ENCODE measurements around the gene SLC19A2.
"Not testable (repeated sequence)": the region's sequence is repeated elsewhere in the genome, so short reads cannot be mapped to it uniquely, and the experiment has no call there.

The SLC19A2 gene

DNA sequence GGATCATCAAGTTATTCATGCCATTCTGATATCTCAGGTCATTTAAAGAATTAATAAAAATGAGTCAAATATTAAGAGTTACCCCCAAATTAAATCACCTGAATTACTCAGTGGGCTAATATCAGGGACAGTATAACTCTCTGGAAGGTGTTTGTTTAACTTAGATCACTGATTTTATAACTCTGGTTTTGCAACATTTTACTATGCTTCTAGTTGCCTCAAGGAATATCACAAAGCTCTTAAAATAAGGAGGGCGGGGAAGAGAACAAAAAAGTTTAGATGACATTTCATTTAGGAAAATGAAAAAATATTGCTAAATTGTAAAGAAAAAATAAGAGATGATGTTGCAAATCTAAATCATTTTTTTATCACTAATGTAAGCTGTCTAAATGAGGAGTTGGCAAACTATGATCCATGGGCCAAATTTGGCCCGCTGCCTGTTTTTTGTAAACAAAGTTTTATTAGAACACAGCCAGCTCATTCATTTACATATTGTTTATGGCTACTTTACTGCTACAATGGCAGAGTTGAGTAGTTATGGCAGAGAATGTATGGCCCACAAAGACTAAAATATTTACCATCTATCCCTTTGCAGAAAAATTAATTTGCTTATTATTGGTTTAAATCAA is 31.9 kb upstream of the SLC19A2 start:
- no peak overlapping the region for H3K4me3 ChIP-seq
- no peaks in the 10 kb centered on the region for H3K27me3 ChIP-seq (ENCODE audit: low read depth)
- DNase-seq (ENCODE audit: low spot score in 2 of 2), result no peak
- H3K9me3 ChIP-seq, result no peaks in the 10 kb centered on the region
- no peaks in the 10 kb centered on the region for H3K36me3 ChIP-seq (replicated peaks)
- in situ Hi-C loops (cut with MboI; ENCODE audit: low sequenced_read_pairs), result no loop called here
- no peaks in the 10 kb centered on the region for H3K4me1 ChIP-seq

DNA sequence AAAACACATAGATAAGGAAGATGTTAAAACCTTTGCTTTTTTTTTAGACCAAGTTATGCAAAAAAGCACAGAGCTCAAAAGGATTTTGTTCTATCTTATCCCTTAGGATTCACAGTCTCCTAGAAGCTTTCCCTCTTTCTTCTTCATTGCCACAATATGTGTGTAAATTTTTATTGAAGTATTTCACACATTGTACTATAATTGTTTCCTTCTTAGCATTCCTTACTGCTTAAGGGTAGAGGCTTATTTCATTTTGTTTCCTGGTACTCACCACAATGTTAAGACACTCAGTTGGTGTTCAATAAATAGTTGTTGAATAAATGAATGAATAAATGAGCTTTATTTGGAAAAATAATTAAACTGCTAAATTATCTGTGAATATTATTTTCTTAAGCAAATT is 29.9 kb upstream of the SLC19A2 start:
- peaks cover 5% of the 10 kb centered on the region; the same call in 1 of the 2 replicates for H3K27me3 ChIP-seq (ENCODE audit: low read depth)
- H3K4me1 ChIP-seq, result no peaks in the 10 kb centered on the region
- no peaks in the 10 kb centered on the region for H3K36me3 ChIP-seq (replicated peaks)
- DNase-seq (ENCODE audit: low spot score in 2 of 2), result no peak
- in situ Hi-C loops (cut with MboI; ENCODE audit: low sequenced_read_pairs), result no loop called here
- no peaks in the 10 kb centered on the region for H3K9me3 ChIP-seq
- H3K4me3 ChIP-seq, result no peak overlapping the region

DNA sequence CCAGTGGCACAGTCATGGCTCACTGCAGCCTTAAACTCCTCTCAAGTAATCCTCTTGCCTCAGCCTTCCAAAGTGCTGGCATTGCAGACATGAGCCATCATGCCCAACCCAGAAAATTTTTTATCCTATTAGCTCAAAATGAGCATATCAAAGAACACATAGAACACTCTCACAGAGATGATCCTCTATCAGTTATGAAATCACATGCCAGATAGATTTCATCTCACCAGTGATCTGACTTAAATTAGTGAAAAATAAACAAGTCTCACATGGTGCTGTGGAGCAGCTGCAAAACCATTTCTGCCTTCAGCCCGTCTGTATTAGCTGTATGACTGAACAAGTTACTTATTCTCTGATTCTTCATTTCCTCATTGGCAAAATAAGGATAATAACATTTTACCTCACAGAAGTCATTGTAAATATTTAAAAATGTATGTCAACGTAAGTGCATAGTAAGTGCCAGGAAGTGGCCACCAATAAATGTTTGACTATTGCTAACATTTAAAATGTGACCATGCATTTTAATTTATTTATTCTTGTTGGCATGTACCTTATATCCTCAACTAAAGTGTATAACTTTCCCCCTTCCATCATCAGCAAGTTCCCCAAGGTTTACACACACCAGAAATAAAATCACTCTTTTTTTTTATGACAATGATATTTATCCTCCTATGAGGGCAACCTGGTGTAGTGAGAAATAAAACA is 29.0 kb upstream of the SLC19A2 start:
- H3K4me3 ChIP-seq, result no peak overlapping the region
- in situ Hi-C loops (cut with MboI; ENCODE audit: low sequenced_read_pairs), result no loop called here
- H3K27me3 ChIP-seq (ENCODE audit: low read depth), result peaks cover 5% of the 10 kb centered on the region; the same call in 1 of the 2 replicates
- H3K9me3 ChIP-seq, result no peaks in the 10 kb centered on the region
- H3K4me1 ChIP-seq, result no peaks in the 10 kb centered on the region
- DNase-seq (ENCODE audit: low spot score in 2 of 2), result no peak
- H3K36me3 ChIP-seq (replicated peaks), result no peaks in the 10 kb centered on the region

DNA sequence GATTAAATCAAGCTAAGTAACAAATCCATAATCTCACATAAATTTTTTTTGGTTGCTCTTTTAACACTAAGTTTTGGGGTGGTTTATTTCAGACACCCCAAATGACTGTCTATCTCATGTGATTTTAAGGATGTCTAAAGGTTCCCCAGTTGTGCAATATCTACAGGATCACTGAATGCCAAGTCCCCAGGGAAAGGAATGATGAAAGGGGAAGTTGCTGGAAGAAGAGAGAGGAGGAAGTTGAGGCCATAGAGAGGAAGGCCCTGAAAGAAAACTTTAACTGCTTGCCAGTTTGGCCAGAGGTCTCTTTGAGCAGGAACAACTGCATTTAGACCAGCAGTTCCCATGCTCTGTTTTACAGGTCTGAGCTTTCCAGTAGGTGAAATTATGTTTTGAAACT is 27.5 kb upstream of the SLC19A2 start:
- no peaks in the 10 kb centered on the region for H3K4me1 ChIP-seq
- in situ Hi-C loops (cut with MboI; ENCODE audit: low sequenced_read_pairs), result no loop called here
- H3K4me3 ChIP-seq, result no peak overlapping the region
- DNase-seq (ENCODE audit: low spot score in 2 of 2), result no peak
- H3K27me3 ChIP-seq (ENCODE audit: low read depth), result peaks cover 5% of the 10 kb centered on the region; the same call in 1 of the 2 replicates
- H3K9me3 ChIP-seq, result no peaks in the 10 kb centered on the region
- H3K36me3 ChIP-seq (replicated peaks), result no peaks in the 10 kb centered on the region

DNA sequence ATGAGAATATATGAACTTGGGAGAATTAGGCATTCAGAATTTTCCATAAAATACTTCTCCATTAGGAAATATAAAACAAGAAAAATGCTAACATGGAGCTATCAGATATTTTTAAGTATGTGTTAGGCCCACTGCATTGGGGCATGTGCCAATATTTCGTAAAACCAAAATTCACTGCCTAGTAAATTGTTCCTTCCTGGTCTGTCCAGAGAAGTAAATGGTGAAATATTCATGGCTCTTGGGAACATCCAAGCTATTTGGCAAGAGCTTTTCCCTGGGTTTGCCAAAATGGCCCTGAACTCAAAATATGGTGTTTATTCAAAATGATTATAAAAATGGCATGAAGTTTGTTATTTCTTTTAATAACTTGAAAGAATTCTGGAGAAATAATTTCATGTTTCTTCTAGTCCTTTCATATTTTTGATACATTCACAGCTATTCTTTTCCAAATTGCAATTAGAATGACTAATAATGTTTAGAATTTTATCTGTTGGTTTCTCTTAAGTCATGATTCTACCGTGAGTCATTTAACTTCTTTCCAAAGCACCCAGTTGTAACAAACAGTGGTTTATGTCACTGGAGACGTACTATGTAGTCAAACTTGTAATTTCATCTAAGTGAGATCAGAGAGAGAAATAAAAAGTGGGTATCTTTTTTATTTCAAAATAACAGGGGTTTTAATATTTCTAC is 25.7 kb upstream of the SLC19A2 start:
- no peak overlapping the region for H3K4me3 ChIP-seq

DNA sequence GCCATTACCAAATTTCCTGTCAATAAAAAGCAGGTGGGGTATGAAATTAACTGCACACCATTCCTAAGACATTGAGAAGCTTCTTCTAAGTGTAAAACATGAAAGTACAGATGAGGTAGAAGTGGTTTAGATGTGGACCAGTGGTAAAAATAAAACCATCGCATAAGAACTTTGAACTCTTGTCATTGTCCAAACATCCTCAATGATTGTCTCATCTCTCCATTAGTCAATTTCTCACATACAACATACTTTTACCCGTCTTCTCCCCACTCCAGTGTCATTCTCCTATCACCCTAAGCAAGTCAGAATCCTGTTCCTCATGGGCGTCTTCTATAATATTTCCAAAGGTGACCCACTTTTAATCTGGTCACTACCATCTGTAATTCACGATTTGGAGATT is 24.3 kb upstream of the SLC19A2 start:
- in situ Hi-C loops (cut with MboI; ENCODE audit: low sequenced_read_pairs), result no loop called here
- peaks cover 5% of the 10 kb centered on the region; the same call in 1 of the 2 replicates for H3K27me3 ChIP-seq (ENCODE audit: low read depth)
- DNase-seq (ENCODE audit: low spot score in 2 of 2), result no peak
- no peaks in the 10 kb centered on the region for H3K4me1 ChIP-seq
- no peak overlapping the region for H3K4me3 ChIP-seq
- H3K9me3 ChIP-seq, result no peaks in the 10 kb centered on the region
- H3K36me3 ChIP-seq (replicated peaks), result no peaks in the 10 kb centered on the region

More for the DNA sequence above, 25.7 kb upstream of the SLC19A2 start:
- no peaks in the 10 kb centered on the region for H3K4me1 ChIP-seq
- peaks cover 5% of the 10 kb centered on the region; the same call in 1 of the 2 replicates for H3K27me3 ChIP-seq (ENCODE audit: low read depth)
- no peaks in the 10 kb centered on the region for H3K9me3 ChIP-seq
- no peak for DNase-seq (ENCODE audit: low spot score in 2 of 2)
- no peaks in the 10 kb centered on the region for H3K36me3 ChIP-seq (replicated peaks)
- in situ Hi-C loops (cut with MboI; ENCODE audit: low sequenced_read_pairs), result no loop called here

DNA sequence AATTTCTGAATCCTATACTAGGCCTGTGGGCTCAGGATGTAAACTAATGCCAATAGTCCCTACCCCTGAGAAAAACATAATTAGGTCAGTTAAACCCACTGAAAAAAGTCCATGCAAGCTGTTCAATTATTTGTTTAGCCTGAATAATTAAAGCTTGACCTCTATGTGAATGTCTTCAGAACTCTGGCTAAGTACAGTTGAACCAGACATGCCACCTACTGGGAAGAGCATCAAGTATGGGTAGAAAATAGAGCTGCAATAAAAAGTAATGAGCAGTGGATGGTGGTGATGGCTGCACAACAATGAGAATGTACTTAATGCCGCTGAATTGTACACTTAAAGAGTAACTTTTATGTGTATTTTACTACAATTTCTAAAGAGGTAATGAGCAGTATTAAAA is 23.6 kb upstream of the SLC19A2 start:
- H3K4me3 ChIP-seq, result no peak overlapping the region
- no peaks in the 10 kb centered on the region for H3K9me3 ChIP-seq
- no peak for DNase-seq (ENCODE audit: low spot score in 2 of 2)
- H3K4me1 ChIP-seq, result no peaks in the 10 kb centered on the region
- H3K36me3 ChIP-seq (replicated peaks), result no peaks in the 10 kb centered on the region
- peaks cover 5% of the 10 kb centered on the region; the same call in 1 of the 2 replicates for H3K27me3 ChIP-seq (ENCODE audit: low read depth)
- in situ Hi-C loops (cut with MboI; ENCODE audit: low sequenced_read_pairs), result no loop called here

DNA sequence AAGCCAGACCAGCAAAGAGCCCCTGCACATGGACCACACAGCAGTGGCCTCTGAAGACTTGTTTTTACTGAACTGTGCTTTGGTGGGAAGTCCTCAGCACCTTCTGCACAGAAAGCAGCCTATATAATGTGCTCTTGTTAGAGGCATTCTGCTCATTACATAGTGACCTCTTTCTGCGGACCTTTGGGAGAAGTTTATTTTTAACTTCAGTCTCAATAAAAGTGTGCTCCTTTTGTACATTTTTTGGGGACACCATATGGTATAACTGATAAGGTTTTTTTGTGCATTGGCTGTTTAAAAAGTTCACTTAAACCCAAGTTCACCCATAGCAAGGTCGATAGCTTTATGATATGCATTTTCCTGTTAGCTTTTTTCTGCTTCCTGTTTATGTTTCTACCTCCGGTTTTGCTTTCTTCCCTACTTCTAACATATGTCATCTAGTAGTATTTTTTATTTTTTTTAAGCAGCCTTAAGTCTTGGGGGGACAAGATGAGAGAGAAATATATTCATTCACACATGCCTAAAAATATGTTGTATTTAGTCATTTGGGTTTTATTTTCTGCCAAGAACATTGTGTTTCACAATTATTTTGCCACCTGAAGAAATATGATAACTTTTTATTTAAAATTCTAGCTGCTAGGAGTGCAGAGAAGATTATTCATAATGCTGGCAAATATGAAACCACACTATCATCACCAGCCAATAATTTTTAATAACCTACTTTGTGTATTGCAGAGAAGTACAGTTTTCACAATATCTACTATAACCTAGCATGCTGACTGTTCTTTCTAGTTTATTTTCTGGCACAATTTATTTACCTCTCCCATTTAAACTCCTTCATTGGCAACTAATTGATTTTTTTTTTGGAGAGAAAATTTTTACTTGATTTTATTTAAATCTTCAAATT is 22.9 kb upstream of the SLC19A2 start:
- DNase-seq (ENCODE audit: low spot score in 2 of 2), result no peak
- in situ Hi-C loops (cut with MboI; ENCODE audit: low sequenced_read_pairs), result no loop called here

DNA sequence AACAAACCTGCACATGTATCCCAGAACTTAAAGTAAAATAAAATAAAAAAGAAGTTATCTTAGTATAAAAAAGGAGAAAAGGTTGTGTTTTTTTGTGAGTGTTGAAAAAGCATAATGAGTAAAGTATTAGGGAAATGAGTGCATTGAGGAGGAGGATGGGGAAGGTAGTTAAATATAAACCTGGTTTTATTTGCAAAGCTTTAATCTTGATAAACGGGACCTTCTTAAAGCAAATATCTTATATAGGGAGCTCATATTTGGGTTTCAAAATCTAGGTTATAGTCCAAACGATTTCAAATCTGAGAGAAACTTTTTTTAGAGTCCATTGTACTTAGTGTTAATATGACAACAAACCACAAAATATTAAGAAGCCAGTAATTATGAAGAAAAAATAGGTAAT is 21.7 kb upstream of the SLC19A2 start:
- peaks cover 5% of the 10 kb centered on the region; the same call in 1 of the 2 replicates for H3K27me3 ChIP-seq (ENCODE audit: low read depth)

More for the DNA sequence above, 22.9 kb upstream of the SLC19A2 start:
- Histone ChIP-seq H3K4me1 (no peaks in the 10 kb centered on the region), H3K27me3 (ENCODE audit: low read depth) (peaks cover 5% of the 10 kb centered on the region; the same call in 1 of the 2 replicates), H3K4me3 (no peak overlapping the region), H3K9me3 (no peaks in the 10 kb centered on the region), H3K36me3 (replicated peaks) (no peaks in the 10 kb centered on the region)

DNA sequence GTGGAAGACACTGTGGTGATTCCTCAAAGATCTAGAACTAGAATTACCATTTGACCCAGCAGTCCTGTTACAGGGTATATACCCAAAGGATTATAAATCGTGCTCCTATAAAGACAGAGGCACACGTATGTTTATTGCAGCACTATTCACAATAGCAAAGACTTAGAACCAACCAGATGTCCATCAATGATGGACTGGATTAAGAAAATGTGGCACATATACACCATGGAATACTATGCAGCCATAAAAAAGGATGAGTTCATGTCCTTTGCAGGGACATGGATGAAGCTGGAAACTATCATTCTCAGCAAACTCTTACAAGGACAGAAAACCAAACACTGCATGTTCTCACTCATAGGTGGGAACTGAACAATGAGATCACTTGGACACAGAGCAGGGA is 17.9 kb upstream of the SLC19A2 start:
- H3K9me3 ChIP-seq; H3K27me3 ChIP-seq (ENCODE audit: low read depth); H3K4me1 ChIP-seq; in situ Hi-C loops (cut with MboI; ENCODE audit: low sequenced_read_pairs); DNase-seq (ENCODE audit: low spot score in 2 of 2); H3K4me3 ChIP-seq; H3K36me3 ChIP-seq (replicated peaks): not testable (repeated sequence)

More for the DNA sequence above, 21.7 kb upstream of the SLC19A2 start:
- in situ Hi-C loops (cut with MboI; ENCODE audit: low sequenced_read_pairs), result no loop called here
- H3K4me3 ChIP-seq, result no peak overlapping the region
- no peaks in the 10 kb centered on the region for H3K4me1 ChIP-seq
- no peak for DNase-seq (ENCODE audit: low spot score in 2 of 2)
- H3K9me3 ChIP-seq, result no peaks in the 10 kb centered on the region
- H3K36me3 ChIP-seq (replicated peaks), result no peaks in the 10 kb centered on the region

DNA sequence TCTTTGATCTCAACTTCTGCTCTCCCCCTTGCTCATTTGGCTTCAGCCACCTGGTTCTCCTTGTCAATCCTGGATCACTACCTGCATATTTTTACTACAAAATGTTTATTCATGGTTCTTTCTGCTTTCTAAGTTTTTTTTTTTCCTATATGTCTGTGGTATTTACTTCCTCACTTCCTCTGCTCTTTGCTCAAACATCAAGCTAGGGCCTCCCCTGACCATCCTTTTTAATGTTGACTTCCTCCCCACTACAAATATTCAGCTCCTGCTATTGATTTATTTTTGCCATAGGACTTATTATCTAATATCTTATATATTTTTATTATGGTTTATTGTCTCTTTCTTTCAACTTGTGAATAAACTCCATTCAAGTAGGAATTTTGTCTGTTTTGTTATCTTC is 14.1 kb upstream of the SLC19A2 start:
- H3K9me3 ChIP-seq, result no peaks in the 10 kb centered on the region
- no peaks in the 10 kb centered on the region for H3K36me3 ChIP-seq (replicated peaks)
- DNase-seq (ENCODE audit: low spot score in 2 of 2), result no peak
- H3K4me1 ChIP-seq, result no peaks in the 10 kb centered on the region
- H3K4me3 ChIP-seq, result no peak overlapping the region
- in situ Hi-C loops (cut with MboI; ENCODE audit: low sequenced_read_pairs), result no loop called here
- 0 out of 2 replicates have a peak, but pooled peaks cover 4% of the 10 kb centered on the region for H3K27me3 ChIP-seq (ENCODE audit: low read depth)

DNA sequence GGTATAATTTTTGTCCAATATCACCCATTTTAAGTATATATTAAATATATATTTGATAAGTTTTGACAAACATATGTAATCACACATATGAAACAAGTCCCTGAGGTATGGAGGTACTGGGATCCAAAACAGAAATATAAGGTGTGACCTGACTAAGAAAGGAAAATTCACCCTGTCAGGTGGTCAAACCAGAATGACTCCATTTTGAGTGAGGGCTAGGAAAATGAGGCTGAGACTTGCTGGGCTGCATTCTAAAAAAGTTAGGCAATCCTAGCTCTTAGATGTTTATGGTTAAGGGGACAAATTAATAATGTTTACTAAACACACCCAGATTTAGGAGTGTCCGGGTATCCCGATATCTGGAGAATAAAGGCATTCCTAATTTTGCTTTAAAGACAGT is 11.6 kb upstream of the SLC19A2 start:
- no peaks in the 10 kb centered on the region for H3K36me3 ChIP-seq (replicated peaks)
- in situ Hi-C loops (cut with MboI; ENCODE audit: low sequenced_read_pairs), result no loop called here
- DNase-seq (ENCODE audit: low spot score in 2 of 2), result no peak
- H3K4me1 ChIP-seq, result no peaks in the 10 kb centered on the region
- H3K9me3 ChIP-seq, result no peaks in the 10 kb centered on the region
- H3K27me3 ChIP-seq (ENCODE audit: low read depth), result 0 out of 2 replicates have a peak, but pooled peaks cover 4% of the 10 kb centered on the region
- H3K4me3 ChIP-seq, result no peak overlapping the region

DNA sequence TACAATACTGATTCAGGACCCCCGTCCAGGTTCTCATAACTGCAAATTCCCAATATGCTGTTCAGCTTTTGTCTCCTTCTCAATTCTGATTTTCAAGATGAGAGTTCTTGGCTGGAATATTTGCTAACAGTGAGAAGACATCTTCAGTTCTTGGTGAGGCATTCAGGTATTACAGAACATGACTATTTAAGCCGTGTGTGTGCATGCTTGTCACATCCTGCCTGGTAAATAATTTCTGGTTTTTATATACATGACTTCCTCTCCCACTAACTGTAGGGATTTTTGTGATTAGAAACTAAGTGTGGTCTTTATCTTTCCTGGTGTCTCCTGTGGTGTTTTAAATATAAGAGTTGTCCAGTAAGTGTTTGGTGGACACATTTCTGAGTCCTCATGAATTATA is 10.2 kb upstream of the SLC19A2 start:
- in situ Hi-C loops (cut with MboI; ENCODE audit: low sequenced_read_pairs), result no loop called here
- no peak for DNase-seq (ENCODE audit: low spot score in 2 of 2)
- Histone ChIP-seq H3K4me1 (no peaks in the 10 kb centered on the region), H3K9me3 (no peaks in the 10 kb centered on the region), H3K4me3 (no peak overlapping the region), H3K36me3 (replicated peaks) (no peaks in the 10 kb centered on the region), H3K27me3 (ENCODE audit: low read depth) (0 out of 2 replicates have a peak, but pooled peaks cover 4% of the 10 kb centered on the region)
